Tracheal epithelial cell (primary cell): ENCODE results near the gene MAP4K1. TPM values are rescaled to one million over a fixed set of nuclear protein-coding genes. Genes with fewer than 3 reads are reported as not detected.

ENCODE experiments used
- total RNA-seq: library from RNA; depleted of rRNA; stranded (reverse); fragments of >200 nt; gene quantifications from 2 replicates; pipeline ENCODE4 v1.2.1, GENCODE V29; 2014

The MAP4K1 gene
- not detected in 2 replicates for total RNA-seq

DNA sequence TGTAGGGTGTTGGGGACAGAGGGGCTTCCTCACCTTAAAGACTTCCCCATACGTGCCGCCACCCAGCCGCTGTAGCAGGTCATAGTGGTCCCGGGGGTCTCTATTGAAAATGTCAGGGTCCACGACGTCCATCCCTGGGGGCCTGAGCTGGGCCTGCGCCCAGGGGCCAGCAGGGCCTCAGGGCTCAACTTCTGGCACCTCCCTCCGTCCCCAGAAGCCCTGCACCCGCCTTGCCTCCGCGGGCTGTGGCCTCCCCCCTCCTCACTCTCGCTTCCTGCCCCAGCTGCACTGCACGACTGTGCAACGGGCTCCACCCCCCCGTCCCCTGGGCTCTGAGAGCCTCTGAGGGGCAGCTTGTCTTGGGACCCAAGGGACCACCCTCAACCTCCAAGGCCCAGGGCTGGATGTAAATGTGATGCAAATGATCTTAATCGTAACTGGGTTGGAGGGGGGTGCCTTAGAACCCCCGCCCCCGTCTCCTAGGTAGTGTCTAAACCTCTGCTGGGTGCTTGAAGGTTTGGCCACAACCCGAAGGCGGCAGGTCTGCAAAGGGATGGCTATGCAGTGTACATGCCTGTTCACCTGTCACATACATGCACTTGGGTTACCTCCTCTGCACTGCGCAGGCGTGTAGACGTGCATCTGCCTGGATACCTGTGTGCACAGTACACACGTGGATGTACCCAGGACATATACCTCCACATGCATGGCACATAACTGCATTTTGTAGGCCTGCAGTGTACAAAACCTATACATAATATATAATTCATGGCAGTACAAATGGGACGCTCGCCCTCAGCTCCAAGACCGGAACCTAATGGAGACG is at the start of gene MAP4K1:
TSS of gene MAP4K1 (minus strand) at position 190 of the 826 bp plus-strand sequence. CDS start at position 132, 58 bp downstream.

DNA sequence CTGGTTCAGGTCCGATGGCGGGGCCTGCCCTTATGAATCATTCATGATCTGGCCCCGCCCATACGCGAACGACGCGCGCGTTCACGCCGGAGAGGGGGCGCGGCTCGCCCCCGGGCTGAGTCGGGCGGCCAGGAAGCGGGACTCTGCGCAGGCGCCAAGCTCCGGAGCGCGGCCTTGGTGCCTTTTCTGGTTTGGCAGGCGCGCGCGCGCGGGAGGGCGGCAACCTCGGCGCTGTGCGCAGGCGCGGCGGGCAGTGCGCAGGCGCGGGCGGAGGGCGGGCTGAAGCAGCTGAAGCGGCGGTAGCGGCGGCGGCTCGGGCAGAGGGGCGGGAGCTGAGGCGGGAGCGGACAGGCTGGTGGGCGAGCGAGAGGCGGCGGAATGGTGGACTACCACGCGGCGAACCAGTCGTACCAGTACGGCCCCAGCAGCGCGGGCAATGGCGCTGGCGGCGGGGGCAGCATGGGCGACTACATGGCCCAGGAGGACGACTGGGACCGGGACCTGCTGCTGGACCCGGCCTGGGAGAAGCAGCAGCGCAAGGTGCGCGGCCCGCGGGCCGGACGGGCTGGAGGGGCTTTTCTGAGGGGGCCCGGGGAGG is 29.7 kb upstream of the MAP4K1 start, which contains the start of gene ACTN4:
TSS of gene ACTN4 (plus strand) at position 282 of the 598 bp plus-strand sequence. CDS start at position 379, 97 bp downstream.

DNA sequence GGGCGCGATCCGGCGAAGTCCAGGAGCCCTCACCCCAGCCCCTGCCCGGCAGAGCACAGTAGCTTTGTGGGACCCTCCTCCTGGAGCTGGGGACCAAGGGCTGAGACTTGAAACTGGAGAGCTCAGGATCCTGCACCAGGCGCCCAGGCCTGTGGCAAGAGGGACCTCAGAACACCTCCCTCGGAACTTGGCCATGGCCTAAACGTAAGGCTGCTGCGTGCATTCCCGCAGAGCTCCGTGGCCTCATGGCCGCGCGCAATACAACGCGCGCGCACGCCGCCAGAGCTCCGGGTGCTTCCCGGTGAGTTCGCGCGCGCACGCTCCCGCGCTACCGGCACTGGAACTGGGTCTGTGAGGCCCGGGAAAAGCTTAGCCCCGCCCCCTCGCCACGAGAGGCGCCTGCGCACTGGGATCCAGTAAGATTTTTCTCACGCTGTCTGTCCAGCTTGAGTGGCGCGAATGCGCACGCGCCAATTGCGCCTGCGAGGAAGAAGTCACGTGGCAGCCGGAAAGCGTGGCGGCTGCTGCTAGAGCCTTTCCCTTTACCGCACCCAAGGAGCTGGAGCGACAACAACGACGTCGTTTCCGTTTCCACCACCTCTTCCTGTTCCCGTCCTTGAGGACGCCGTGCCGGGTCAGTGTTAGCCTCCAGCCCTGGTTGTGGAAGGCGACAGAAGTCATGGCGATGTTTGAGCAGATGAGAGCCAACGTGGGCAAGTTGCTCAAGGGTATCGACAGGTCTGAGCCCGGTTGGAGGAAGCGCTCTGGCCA is 1.0 kb upstream of the MAP4K1 start, which contains the start of gene EIF3K:
TSS of gene EIF3K (plus strand) at position 599 of the 771 bp plus-strand sequence. CDS start at position 680, 81 bp downstream.

Other genes starting within 250 kb of the MAP4K1 start
- gene PSMD8, start 243.4 kb downstream of the MAP4K1 start, total RNA-seq = 317 and 329 TPM in 2 replicates
- gene GGN, start 229.9 kb downstream of the MAP4K1 start, total RNA-seq = under 0.01 TPM in 1 of 2 replicates, not detected in the other
- gene SPRED3, start 229.3 kb downstream of the MAP4K1 start, total RNA-seq = under 0.01 and 0.24 TPM in 2 replicates
- gene FAM98C, start 214.9 kb downstream of the MAP4K1 start, total RNA-seq = 10.6 and 21.5 TPM in 2 replicates
- not detected in 2 replicates for gene RASGRP4, start 191.7 kb downstream of the MAP4K1 start, total RNA-seq
- 0.48 and 5.5 TPM in 2 replicates for gene RYR1, start 184.3 kb downstream of the MAP4K1 start, total RNA-seq
- gene EIF3K, start 1.2 kb upstream of the MAP4K1 start, total RNA-seq = 499 and 531 TPM in 2 replicates
- 124 and 320 TPM in 2 replicates for gene ACTN4, start 29.7 kb upstream of the MAP4K1 start, total RNA-seq
- gene CAPN12, start 126.5 kb upstream of the MAP4K1 start, total RNA-seq = 5.3 and 7.7 TPM in 2 replicates
- gene LGALS7, start 155.6 kb upstream of the MAP4K1 start, total RNA-seq = 11.6 and 438 TPM in 2 replicates
- gene LGALS7B, start 171.2 kb upstream of the MAP4K1 start, total RNA-seq = 85.8 and 4,166 TPM in 2 replicates
- gene LGALS4, start 195.0 kb upstream of the MAP4K1 start, total RNA-seq = 0.21 TPM in 1 of 2 replicates, not detected in the other
- 23.1 and 30.5 TPM in 2 replicates for gene ECH1, start 213.8 kb upstream of the MAP4K1 start, total RNA-seq
- 162 and 166 TPM in 2 replicates for gene HNRNPL, start 232.0 kb upstream of the MAP4K1 start, total RNA-seq